NCI-H2196 treated with DMSO at 0.1 percent for 48 hours (cell line): ENCODE data around the gene MRPS12.

Experiments
- DNase-seq: peaks from one replicate; lab custom pipeline; 2025; ENCODE audit not compliant: unreplicated experiment; lab: John Stamatoyannopoulos, UW

The MRPS12 gene

GRCh38 chr19:38970664-38971532, 40.2 kb downstream of the MRPS12 start:
- DNase-seq = no peak

GRCh38 chr19:38971672-38972071, 40.9 kb downstream of the MRPS12 start:
- DNase-seq = no peak

- no peak for DNase-seq
Observed at GRCh38 chr19:38974624-38975213, 44.0 kb downstream of the MRPS12 start.

GRCh38 chr19:38975214-38975860, 44.6 kb downstream of the MRPS12 start, which contains the start of gene FBXO17:
TSS of gene FBXO17 (minus strand) at chr19:38975742. CDS start at chr19:38950319, 25,423 bp downstream.
- no peak for DNase-seq

- DNase-seq = no peak
Observed at GRCh38 chr19:38975861-38976271, 45.1 kb downstream of the MRPS12 start.

- DNase-seq = no peak
Observed at GRCh38 chr19:38977445-38978325, 46.9 kb downstream of the MRPS12 start.

DNA sequence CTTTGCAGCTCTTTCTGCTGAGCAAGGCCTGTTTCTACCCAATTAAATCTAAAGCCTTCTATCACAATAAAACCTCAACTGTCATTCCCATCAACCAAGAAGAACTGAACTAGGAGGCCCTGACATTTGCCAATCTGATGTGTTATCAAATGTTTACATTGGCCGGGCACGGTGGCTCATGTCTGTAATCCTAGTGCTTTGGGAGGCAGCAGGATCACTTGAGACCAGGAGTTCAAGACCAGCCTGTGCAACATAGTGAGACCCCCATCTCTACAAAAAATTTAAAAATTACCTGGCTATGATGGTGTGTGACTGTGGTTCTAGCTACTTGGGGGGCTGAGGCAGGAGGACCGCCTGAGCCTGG, 47.6 kb downstream of the MRPS12 start:
- DNase-seq = no peak

- DNase-seq = no peak
Observed at GRCh38 chr19:38979812-38980211, 49.1 kb downstream of the MRPS12 start.

DNA sequence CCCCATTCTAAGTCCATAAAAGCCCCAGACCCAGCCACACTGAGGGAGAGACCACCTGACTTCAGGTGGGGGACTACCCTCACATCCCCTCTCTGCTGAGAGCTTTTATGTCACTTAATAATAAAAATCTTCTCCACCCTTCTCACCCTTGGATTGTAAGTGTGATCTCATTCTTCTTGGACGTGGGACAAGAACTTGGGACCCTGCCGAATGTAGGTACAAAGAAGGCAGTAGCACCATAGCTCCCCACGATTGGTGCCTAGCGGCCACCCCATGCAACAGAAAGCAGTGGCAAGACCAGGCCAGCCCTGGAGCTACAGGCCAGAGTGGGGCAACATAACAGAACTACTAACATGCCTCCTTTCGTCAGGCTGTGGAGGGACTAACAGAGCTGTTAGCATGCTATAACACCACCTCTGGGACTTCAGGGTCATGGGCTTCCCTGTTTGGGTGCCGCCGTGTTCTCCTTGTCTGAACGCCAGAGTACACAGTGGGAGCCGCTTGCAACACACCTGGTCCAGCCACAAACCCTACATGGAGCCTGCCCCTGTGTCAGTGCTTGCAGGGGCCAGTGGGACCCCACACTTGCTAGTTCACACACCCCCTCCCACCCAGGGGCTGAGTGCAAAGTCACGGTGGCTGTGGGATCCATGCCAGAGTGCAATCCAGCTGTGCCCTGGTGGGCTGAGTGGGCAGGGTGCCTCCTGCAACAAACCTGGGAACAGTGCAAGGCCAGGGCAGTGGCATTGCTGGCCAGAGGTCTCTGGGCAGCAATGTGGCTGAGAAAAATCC, 50.0 kb downstream of the MRPS12 start:
- DNase-seq = no peak
